ENCODE measurements around the gene INSIG1.

The INSIG1 gene

GRCh38 chr7:155291729-155292128, 5.9 kb upstream of the INSIG1 start:
- Histone ChIP-seq H3K27ac (ENCODE audit: low read depth, low read length, poor library complexity, severe bottlenecking) (no peak overlapping the region), H3K4me2 (ENCODE audit: low read length) (no peak overlapping the region), H3K9ac (ENCODE audit: low read length) (no peak overlapping the region), H3F3A (ENCODE audit: insufficient read depth, low read length) (no peaks in the 10 kb centered on the region; the same call in 1 of the 2 replicates), H2AFZ (ENCODE audit: low read length) (no peak overlapping the region), H3K4me1 (ENCODE audit: insufficient read depth, low read length, severe bottlenecking) (peaks cover 13% of the 10 kb centered on the region), H3K27me3 (ENCODE audit: insufficient read depth, low read length) (no peaks in the 10 kb centered on the region; the same call in 1 of the 2 replicates), H4K20me1 (ENCODE audit: insufficient read depth, low read length) (no peaks in the 10 kb centered on the region), H3K4me3 (ENCODE audit: low read depth, low read length, poor library complexity, severe bottlenecking) (no peak overlapping the region), H3K9me2 (ENCODE audit: low read depth, low read length) (no peaks in the 10 kb centered on the region), H3K36me3 (ENCODE audit: insufficient read depth, low read length) (no peaks in the 10 kb centered on the region; the same call in 1 of the 2 replicates), H3K79me2 (ENCODE audit: insufficient read depth, low read length) (no peaks in the 10 kb centered on the region), H3K9me3 (ENCODE audit: low read length) (no peaks in the 10 kb centered on the region)
- TF ChIP-seq EZH2 (IDR thresholded peaks at IDR 0.05; ENCODE audit: borderline replicate concordance, low read length) (no peak), CTCF (IDR thresholded peaks at IDR 0.05; ENCODE audit: low read length) (no peak)

- H3K27ac ChIP-seq (ENCODE audit: low read depth, low read length, poor library complexity, severe bottlenecking), result no peak overlapping the region
- peaks cover 18% of the 10 kb centered on the region for H3K4me1 ChIP-seq (ENCODE audit: insufficient read depth, low read length, severe bottlenecking)
- no peaks in the 10 kb centered on the region; the same call in 1 of the 2 replicates for H3K36me3 ChIP-seq (ENCODE audit: insufficient read depth, low read length)
- no peaks in the 10 kb centered on the region for H4K20me1 ChIP-seq (ENCODE audit: insufficient read depth, low read length)
- no peaks in the 10 kb centered on the region; the same call in 1 of the 2 replicates for H3F3A ChIP-seq (ENCODE audit: insufficient read depth, low read length)
- no peaks in the 10 kb centered on the region; the same call in 1 of the 2 replicates for H3K27me3 ChIP-seq (ENCODE audit: insufficient read depth, low read length)
- no peak for TF ChIP-seq CTCF (IDR thresholded peaks at IDR 0.05; ENCODE audit: low read length)
- TF ChIP-seq EZH2 (IDR thresholded peaks at IDR 0.05; ENCODE audit: borderline replicate concordance, low read length), result no peak
- H3K4me2 ChIP-seq (ENCODE audit: low read length), result no peak overlapping the region
- H2AFZ ChIP-seq (ENCODE audit: low read length), result no peak overlapping the region
- no peaks in the 10 kb centered on the region for H3K9me3 ChIP-seq (ENCODE audit: low read length)
- H3K79me2 ChIP-seq (ENCODE audit: insufficient read depth, low read length), result no peaks in the 10 kb centered on the region
- no peaks in the 10 kb centered on the region for H3K9me2 ChIP-seq (ENCODE audit: low read depth, low read length)
- no peak overlapping the region for H3K9ac ChIP-seq (ENCODE audit: low read length)
- no peak overlapping the region for H3K4me3 ChIP-seq (ENCODE audit: low read depth, low read length, poor library complexity, severe bottlenecking)
These were observed 4.9 kb upstream of the INSIG1 start for GRCh38 chr7:155292680-155293226.

GRCh38 chr7:155293721-155294510, 3.8 kb upstream of the INSIG1 start:
- no peaks in the 10 kb centered on the region; the same call in 1 of the 2 replicates for H3K27me3 ChIP-seq (ENCODE audit: insufficient read depth, low read length)
- H3K9me2 ChIP-seq (ENCODE audit: low read depth, low read length), result no peaks in the 10 kb centered on the region
- TF ChIP-seq CTCF (IDR thresholded peaks at IDR 0.05; ENCODE audit: low read length) (no peak), EZH2 (IDR thresholded peaks at IDR 0.05; ENCODE audit: borderline replicate concordance, low read length) (no peak)
- no peak overlapping the region for H3K27ac ChIP-seq (ENCODE audit: low read depth, low read length, poor library complexity, severe bottlenecking)
- H3K9ac ChIP-seq (ENCODE audit: low read length), result no peak overlapping the region
- no peaks in the 10 kb centered on the region for H3K9me3 ChIP-seq (ENCODE audit: low read length)
- H3K79me2 ChIP-seq (ENCODE audit: insufficient read depth, low read length), result peaks cover 6% of the 10 kb centered on the region
- H3K4me1 ChIP-seq (ENCODE audit: insufficient read depth, low read length, severe bottlenecking), result peaks cover 18% of the 10 kb centered on the region
- no peak overlapping the region for H3K4me3 ChIP-seq (ENCODE audit: low read depth, low read length, poor library complexity, severe bottlenecking)
- H4K20me1 ChIP-seq (ENCODE audit: insufficient read depth, low read length), result no peaks in the 10 kb centered on the region
- no peak overlapping the region for H2AFZ ChIP-seq (ENCODE audit: low read length)
- H3K36me3 ChIP-seq (ENCODE audit: insufficient read depth, low read length), result peaks cover 9% of the 10 kb centered on the region
- H3F3A ChIP-seq (ENCODE audit: insufficient read depth, low read length), result no peaks in the 10 kb centered on the region; the same call in 1 of the 2 replicates
- H3K4me2 ChIP-seq (ENCODE audit: low read length), result no peak overlapping the region
